Skeletal muscle tissue (tissue), 4 donors: ENCODE results near the gene KLHL42. TPM values are rescaled to one million over a fixed set of nuclear protein-coding genes. Genes with fewer than 3 reads are reported as not detected.

ENCODE experiments used
- H3K27ac ChIP-seq: one replicate; pipeline ENCODE4 v1.7.0; 2013; ENCODE audit warnings: mild to moderate bottlenecking, low read depth, low read length, inconsistent platforms
- H3K27me3 ChIP-seq, 3 donors: one replicate each; pipeline ENCODE4 v1.7.0; 2013; ENCODE audit warnings: low read length in 3 of 3; ENCODE audit not compliant: control insufficient read depth in 3 of 3, insufficient read depth in 3 of 3
- H3K36me3 ChIP-seq, 3 donors: one replicate each; pipeline ENCODE4 v1.7.0; 2013; ENCODE audit warnings: low read length in 3 of 3; ENCODE audit not compliant: control insufficient read depth in 3 of 3, insufficient read depth in 3 of 3
- H3K4me1 ChIP-seq, 3 donors: one replicate each; pipeline ENCODE4 v1.7.0; 2013; ENCODE audit warnings: low read length in 3 of 3, mild to moderate bottlenecking in 3 of 3; ENCODE audit not compliant: control insufficient read depth in 3 of 3, insufficient read depth in 3 of 3
- H3K4me3 ChIP-seq, 3 donors: one replicate each; pipeline ENCODE4 v1.7.0; 2013; ENCODE audit warnings: low read length in 3 of 3
- H3K9ac ChIP-seq, 3 donors: one replicate each; pipeline ENCODE4 v1.7.0; 2013; ENCODE audit warnings: low read length in 3 of 3, mild to moderate bottlenecking in 3 of 3, moderate library complexity in 2 of 3, low read depth in 1 of 3
- H3K9me3 ChIP-seq, 3 donors: one replicate each; pipeline ENCODE4 v1.7.0; 2013; ENCODE audit warnings: low read length in 3 of 3; ENCODE audit not compliant: control insufficient read depth in 3 of 3
- total RNA-seq: library from RNA; depleted of rRNA; stranded (reverse); fragments of >200 nt; gene quantifications from one replicate; pipeline ENCODE4 v1.2.3, GENCODE V29; 2014
- donor health status: Osteomylitis.

KLHL42 gene
- total RNA-seq, 1 donor from 2014 or later: 13.6 TPM

GRCh38 chr12:27779416-27779919 is 565 bp upstream of the KLHL42 start:
- H3K4me1 ChIP-seq: peaks cover 12 to 19% (median 19%) of the 10 kb centered on the region in 3 donors
- peak overlapping the region; percentile 59 to 85 (median 79) for H3K9ac ChIP-seq
- no peak overlapping the region for H3K27ac ChIP-seq
- no peaks in the 10 kb centered on the region for H3K9me3 ChIP-seq
- peaks cover 0 to 3% (median 0%) of the 10 kb centered on the region in 3 donors for H3K36me3 ChIP-seq
- H3K27me3 ChIP-seq: no peaks in the 10 kb centered on the region
- peak overlapping the region; percentile 88 to 90 (median 88) for H3K4me3 ChIP-seq

- Histone ChIP-seq H3K36me3 (peaks cover 0 to 3% (median 0%) of the 10 kb centered on the region in 3 donors), H3K9me3 (no peaks in the 10 kb centered on the region), H3K4me3 (peak overlapping the region; percentile 85 to 90 (median 88)), H3K27ac (peak overlapping the region; percentile 37), H3K27me3 (no peaks in the 10 kb centered on the region), H3K9ac (peak overlapping the region; percentile 69 to 89 (median 85)), H3K4me1 (peaks cover 12 to 19% (median 19%) of the 10 kb centered on the region in 3 donors)
Observed at GRCh38 chr12:27780612-27781408, 777 bp downstream of the KLHL42 start.

- H3K9ac ChIP-seq: peak overlapping the region in 1 of 3 donors; percentile 24
- no peaks in the 10 kb centered on the region for H3K9me3 ChIP-seq
- H3K27ac ChIP-seq: no peak overlapping the region
- peak overlapping the region in 1 of 3 donors; percentile 38 for H3K4me3 ChIP-seq
- H3K27me3 ChIP-seq: no peaks in the 10 kb centered on the region
- H3K4me1 ChIP-seq: peaks cover 12 to 19% (median 19%) of the 10 kb centered on the region in 3 donors
- peaks cover 0 to 3% (median 0%) of the 10 kb centered on the region in 3 donors for H3K36me3 ChIP-seq
Observed at GRCh38 chr12:27781680-27782079, 1.6 kb downstream of the KLHL42 start.

- Histone ChIP-seq H3K27ac (no peak overlapping the region), H3K4me1 (peaks cover 12 to 19% (median 19%) of the 10 kb centered on the region in 3 donors), H3K27me3 (no peaks in the 10 kb centered on the region), H3K9me3 (no peaks in the 10 kb centered on the region), H3K4me3 (no peak overlapping the region), H3K9ac (no peak overlapping the region), H3K36me3 (peaks cover 0 to 3% (median 0%) of the 10 kb centered on the region in 3 donors)
Observed at GRCh38 chr12:27782481-27782880, 2.4 kb downstream of the KLHL42 start.

- Histone ChIP-seq H3K36me3 (peaks cover 0 to 3% (median 0%) of the 10 kb centered on the region in 3 donors), H3K9ac (no peak overlapping the region), H3K4me1 (peaks cover 2 to 8% (median 8%) of the 10 kb centered on the region in 3 donors), H3K27ac (no peak overlapping the region), H3K9me3 (no peaks in the 10 kb centered on the region), H3K27me3 (no peaks in the 10 kb centered on the region), H3K4me3 (no peak overlapping the region)
Observed at GRCh38 chr12:27785882-27786570, 6.0 kb downstream of the KLHL42 start.

- H3K9me3 ChIP-seq: no peaks in the 10 kb centered on the region
- no peak overlapping the region for H3K27ac ChIP-seq
- peaks cover 5 to 9% (median 7%) of the 10 kb centered on the region in 3 donors for H3K36me3 ChIP-seq
- H3K4me1 ChIP-seq: no peaks in the 10 kb centered on the region
- H3K9ac ChIP-seq: no peak overlapping the region
- H3K4me3 ChIP-seq: no peak overlapping the region
- no peaks in the 10 kb centered on the region for H3K27me3 ChIP-seq
Observed at GRCh38 chr12:27787559-27787958, 7.5 kb downstream of the KLHL42 start.

GRCh38 chr12:27790179-27790578 is 10.1 kb downstream of the KLHL42 start:
- Histone ChIP-seq H3K27me3 (no peaks in the 10 kb centered on the region), H3K4me1 (no peaks in the 10 kb centered on the region), H3K9me3 (no peaks in the 10 kb centered on the region), H3K27ac (no peak overlapping the region), H3K36me3 (peaks cover 7 to 27% (median 8%) of the 10 kb centered on the region in 3 donors), H3K9ac (no peak overlapping the region), H3K4me3 (no peak overlapping the region)

GRCh38 chr12:27794818-27795584 is 15.0 kb downstream of the KLHL42 start:
- Histone ChIP-seq H3K27me3 (no peaks in the 10 kb centered on the region), H3K36me3 (peaks cover 18 to 55% (median 19%) of the 10 kb centered on the region in 3 donors), H3K9me3 (no peaks in the 10 kb centered on the region), H3K4me3 (no peak overlapping the region), H3K27ac (no peak overlapping the region), H3K4me1 (no peaks in the 10 kb centered on the region), H3K9ac (no peak overlapping the region)

GRCh38 chr12:27796128-27796527 is 16.1 kb downstream of the KLHL42 start:
- Histone ChIP-seq H3K27me3 (no peaks in the 10 kb centered on the region), H3K36me3 (peaks cover 18 to 54% (median 19%) of the 10 kb centered on the region in 3 donors), H3K4me3 (no peak overlapping the region), H3K9me3 (no peaks in the 10 kb centered on the region), H3K4me1 (no peaks in the 10 kb centered on the region), H3K27ac (no peak overlapping the region), H3K9ac (no peak overlapping the region)
